ENCODE measurements around the gene OR8H3. TPM values are rescaled to one million over a fixed set of nuclear protein-coding genes. Genes with fewer than 3 reads are reported as not detected.

Gene OR8H3
- not detected in 2 replicates for total RNA-seq

GRCh38 chr11:56122073-56122472, at the start of gene OR8H3:
Gene OR8H3, plus strand, starts transcription at chr11:56122373. Its CDS starts 0 bp downstream, at chr11:56122373.

GRCh38 chr11:56093008-56093407, 29.2 kb upstream of the OR8H3 start, which contains the start of gene OR8I2:
Gene OR8I2, plus strand, starts transcription at chr11:56093308. Its CDS starts 0 bp downstream, at chr11:56093308.

GRCh38 chr11:56103210-56103737, 18.9 kb upstream of the OR8H3 start, which contains the start of gene OR8H2:
Gene OR8H2, plus strand, starts transcription at chr11:56103687. Its CDS starts 1,356 bp downstream, at chr11:56105043.

GRCh38 chr11:56140151-56140661, 18.0 kb downstream of the OR8H3 start, which contains the start of gene OR8J3:
Gene OR8J3, minus strand, starts transcription at chr11:56140201. Its CDS starts 2,483 bp downstream, at chr11:56137718.

GRCh38 chr11:56160217-56160616, 38.0 kb downstream of the OR8H3 start, which contains the start of gene OR8K5:
Gene OR8K5, minus strand, starts transcription at chr11:56160317. Its CDS starts 0 bp downstream, at chr11:56160317.

Other genes with a start within 250 kb of the OR8H3 start
- not detected in 2 replicates for gene TRIM51, start 239.1 kb upstream of the OR8H3 start, total RNA-seq
- not detected in 2 replicates for gene OR5W2, start 207.8 kb upstream of the OR8H3 start, total RNA-seq
- not detected in 2 replicates for gene OR5I1, start 186.0 kb upstream of the OR8H3 start, total RNA-seq
- not detected in 2 replicates for gene OR10AG1, start 152.4 kb upstream of the OR8H3 start, total RNA-seq
- gene OR5F1, start 127.7 kb upstream of the OR8H3 start, total RNA-seq = not detected in 2 replicates
- not detected in 2 replicates for gene OR5AS1, start 94.7 kb upstream of the OR8H3 start, total RNA-seq
- not detected in 2 replicates for gene OR8I2, start 29.1 kb upstream of the OR8H3 start, total RNA-seq
- not detected in 2 replicates for gene OR8H2, start 18.7 kb upstream of the OR8H3 start, total RNA-seq
- gene OR8J3, start 17.8 kb downstream of the OR8H3 start, total RNA-seq = not detected in 2 replicates
- not detected in 2 replicates for gene OR8K5, start 37.9 kb downstream of the OR8H3 start, total RNA-seq
- not detected in 2 replicates for gene OR5J2, start 54.2 kb downstream of the OR8H3 start, total RNA-seq
- not detected in 2 replicates for gene OR5T2, start 111.9 kb downstream of the OR8H3 start, total RNA-seq
- gene OR5T3, start 129.9 kb downstream of the OR8H3 start, total RNA-seq = not detected in 2 replicates
- gene OR5T1, start 151.8 kb downstream of the OR8H3 start, total RNA-seq = not detected in 2 replicates
- gene OR8H1, start 169.9 kb downstream of the OR8H3 start, total RNA-seq = not detected in 2 replicates
- not detected in 2 replicates for gene OR8K3, start 192.8 kb downstream of the OR8H3 start, total RNA-seq
- not detected in 2 replicates for gene OR8K1, start 223.7 kb downstream of the OR8H3 start, total RNA-seq
- gene OR8J1, start 231.9 kb downstream of the OR8H3 start, total RNA-seq = not detected in 2 replicates

All from hair follicular keratinocyte (primary cell).